Hepatocyte (in vitro differentiated cells): ENCODE data around the gene AKAP6. TPM values are rescaled to one million over a fixed set of nuclear protein-coding genes. Genes with fewer than 3 reads are reported as not detected.

ENCODE experiments used
- DNase-seq: peaks from one replicate; pipeline ENCODE4 v3.0.0-alpha.2; 2016; ENCODE audit warnings: low spot score
- H2AFZ ChIP-seq: fragments of 200-600 bp; sonication (generic); 2 replicates; pipeline ENCODE4 v1.6.0; 2016; ENCODE audit warnings: antibody characterized with exemption, mild to moderate bottlenecking
- H3K27ac ChIP-seq: fragments of 200-600 bp; sonication (generic); 2 replicates; pipeline ENCODE4 v1.5.1; 2016; ENCODE audit warnings: mild to moderate bottlenecking
- H3K27me3 ChIP-seq: fragments of 200-600 bp; sonication (generic); 2 replicates; pipeline ENCODE4 v1.6.1; 2016
- H3K36me3 ChIP-seq: fragments of 200-600 bp; sonication (generic); replicated peaks from 2 replicates; pipeline ENCODE4 v1.5.1; 2016; ENCODE audit warnings: low read depth; ENCODE audit not compliant: insufficient read depth
- H3K4me1 ChIP-seq: fragments of 200-600 bp; sonication (generic); 2 replicates; pipeline ENCODE4 v1.5.1; 2016; ENCODE audit warnings: mild to moderate bottlenecking, moderate library complexity; ENCODE audit not compliant: insufficient read depth
- H3K4me2 ChIP-seq: fragments of 200-600 bp; sonication (generic); 2 replicates; pipeline ENCODE4 v1.6.0; 2016
- H3K4me3 ChIP-seq: fragments of 200-600 bp; sonication (generic); 2 replicates; pipeline ENCODE4 v1.5.1; 2016; ENCODE audit warnings: mild to moderate bottlenecking
- H3K79me2 ChIP-seq: fragments of 200-600 bp; sonication (generic); 2 replicates; pipeline ENCODE4 v1.6.0; 2017; ENCODE audit warnings: mild to moderate bottlenecking
- H3K9me2 ChIP-seq: fragments of 200-600 bp; sonication (generic); replicated peaks from 2 replicates; pipeline ENCODE4 v1.6.0; 2017; ENCODE audit warnings: mild to moderate bottlenecking; ENCODE audit not compliant: insufficient read depth
- H3K9me3 ChIP-seq: fragments of 200-600 bp; sonication (generic); 2 replicates; pipeline ENCODE4 v1.5.1; 2016; ENCODE audit warnings: low read depth, mild to moderate bottlenecking
- H4K20me1 ChIP-seq: fragments of 200-600 bp; sonication (generic); 2 replicates; pipeline ENCODE4 v1.6.0; 2016; ENCODE audit warnings: mild to moderate bottlenecking; ENCODE audit not compliant: insufficient read depth, poor library complexity, severe bottlenecking
- CTCF ChIP-seq: fragments of 200-600 bp; sonication (generic); IDR thresholded peaks from 2 replicates; pipeline ENCODE4 v1.5.1; 2016; ENCODE audit warnings: antibody characterized with exemption, mild to moderate bottlenecking; ENCODE audit not compliant: poor library complexity
- EZH2 ChIP-seq: fragments of 200-600 bp; sonication (generic); IDR thresholded peaks from 2 replicates; pipeline ENCODE4 v1.6.1; 2016; ENCODE audit warnings: antibody characterized with exemption, mild to moderate bottlenecking, borderline replicate concordance
- EZH2phosphoT487 ChIP-seq: fragments of 200-600 bp; sonication (generic); IDR thresholded peaks from one replicate; pipeline ENCODE4 v1.6.1; 2018; ENCODE audit warnings: antibody characterized with exemption, mild to moderate bottlenecking, low read depth, moderate library complexity; ENCODE audit not compliant: unreplicated experiment, severe bottlenecking
- WGBS: methylation state at CpG from one replicate; pipeline ENCODE4 v1.1.6; 2016; ENCODE audit warnings: low lambda C conversion rate; ENCODE audit errors: missing lambda C conversion rate; 5-methylcytosine and 5-hydroxymethylcytosine counted together
- polyA plus RNA-seq: library from polyadenylated mRNA; unstranded; fragments of >200 nt; fragmentation: Nextera tagmentation; extraction: Ambion mirVana; gene quantifications from 2 replicates; pipeline ENCODE4 v1.2.1, GENCODE V29; 2016
- total RNA-seq: library from RNA; depleted of rRNA; stranded (reverse); fragments of >200 nt; gene quantifications from 2 replicates; pipeline ENCODE4 v1.2.3, GENCODE V29; 2014

Gene AKAP6
- total and polyA plus RNA-seq, 2 experiments from 2014 or later: 1.1 to 2.1 TPM

GRCh38 chr14:32426586-32427388, 97.7 kb downstream of the AKAP6 start:
- no peak overlapping the region for H3K27ac ChIP-seq
- H3K9me3 ChIP-seq: no peaks in the 10 kb centered on the region
- H3K4me1 ChIP-seq: no peaks in the 10 kb centered on the region
- 54% methylated on average over 8 of the region's 8 CpGs for WGBS
- no peak overlapping the region for H3K4me3 ChIP-seq
- no peak overlapping the region for H2AFZ ChIP-seq
- no peaks in the 10 kb centered on the region for H3K36me3 ChIP-seq
- TF ChIP-seq CTCF (no peak), EZH2 (no peak), EZH2phosphoT487 (no peak)
- no peak for DNase-seq
- no peaks in the 10 kb centered on the region for H3K9me2 ChIP-seq
- no peaks in the 10 kb centered on the region for H3K27me3 ChIP-seq
- no peaks in the 10 kb centered on the region for H4K20me1 ChIP-seq
- H3K4me2 ChIP-seq: no peak overlapping the region
- H3K79me2 ChIP-seq: no peaks in the 10 kb centered on the region

- Histone ChIP-seq H2AFZ (no peak overlapping the region), H3K4me1 (no peaks in the 10 kb centered on the region), H4K20me1 (no peaks in the 10 kb centered on the region), H3K27ac (no peak overlapping the region), H3K4me3 (no peak overlapping the region), H3K27me3 (no peaks in the 10 kb centered on the region), H3K4me2 (no peak overlapping the region), H3K79me2 (no peaks in the 10 kb centered on the region), H3K9me2 (no peaks in the 10 kb centered on the region), H3K36me3 (no peaks in the 10 kb centered on the region), H3K9me3 (no peaks in the 10 kb centered on the region)
- TF ChIP-seq EZH2phosphoT487 (no peak), EZH2 (no peak), CTCF (no peak)
- 75% methylated on average over 4 of the region's 4 CpGs for WGBS
- no peak for DNase-seq
These were observed 98.8 kb downstream of the AKAP6 start for GRCh38 chr14:32427726-32428528.

- H3K4me2 ChIP-seq: no peak overlapping the region
- H2AFZ ChIP-seq: no peak overlapping the region
- H3K79me2 ChIP-seq: no peaks in the 10 kb centered on the region
- H4K20me1 ChIP-seq: no peaks in the 10 kb centered on the region
- no peaks in the 10 kb centered on the region for H3K36me3 ChIP-seq
- no peaks in the 10 kb centered on the region for H3K27me3 ChIP-seq
- H3K4me1 ChIP-seq: no peaks in the 10 kb centered on the region
- no peak overlapping the region for H3K4me3 ChIP-seq
- no peaks in the 10 kb centered on the region for H3K9me2 ChIP-seq
- TF ChIP-seq EZH2phosphoT487: no peak
- no peak for TF ChIP-seq EZH2
- no peak for TF ChIP-seq CTCF
- no peaks in the 10 kb centered on the region for H3K9me3 ChIP-seq
- H3K27ac ChIP-seq: no peak overlapping the region
- 72% methylated on average over 4 of the region's 4 CpGs for WGBS
- DNase-seq: no peak
These were observed 99.8 kb downstream of the AKAP6 start for GRCh38 chr14:32428875-32429274.
